Mesendoderm (in vitro differentiated cells): Measurements from ENCODE around the gene ZEB2.

Experiments used
- DNase-seq: peaks from one replicate; pipeline ENCODE4 v3.0.0; 2013
- H2AK5ac ChIP-seq: 2 replicates; pipeline ENCODE4 v1.6.1; 2013; ENCODE audit warnings: low read length, inconsistent platforms
- H2BK120ac ChIP-seq: 2 replicates; pipeline ENCODE4 v1.6.1; 2013; ENCODE audit warnings: low read depth, mild to moderate bottlenecking, low read length, moderate library complexity, mixed read lengths
- H2BK15ac ChIP-seq: replicated peaks from 2 replicates; pipeline ENCODE4 v1.6.1; 2013; ENCODE audit warnings: low read depth, mild to moderate bottlenecking, moderate library complexity
- H2BK5ac ChIP-seq: 2 replicates; pipeline ENCODE4 v1.6.1; 2013; ENCODE audit warnings: low read length, inconsistent platforms
- H3K18ac ChIP-seq: 2 replicates; pipeline ENCODE4 v1.6.1; 2013; ENCODE audit warnings: mild to moderate bottlenecking, low read length, mixed read lengths
- H3K23ac ChIP-seq: one replicate; pipeline ENCODE4 v1.6.1; 2013; ENCODE audit warnings: low read length
- H3K27ac ChIP-seq: 2 replicates; pipeline ENCODE4 v1.5.1; 2013; ENCODE audit warnings: low read depth, mild to moderate bottlenecking, inconsistent platforms, low read length, moderate library complexity
- H3K27me3 ChIP-seq: 2 replicates; pipeline ENCODE4 v1.6.1; 2013; ENCODE audit warnings: low read length, control low read depth, mild to moderate bottlenecking, inconsistent platforms; ENCODE audit not compliant: insufficient read depth, poor library complexity
- H3K36me3 ChIP-seq: 2 replicates; pipeline ENCODE4 v1.6.1; 2013; ENCODE audit warnings: low read length, inconsistent platforms; ENCODE audit not compliant: control insufficient read depth, insufficient read depth
- H3K4ac ChIP-seq: one replicate; pipeline ENCODE4 v1.6.1; 2013; ENCODE audit warnings: low read depth, mild to moderate bottlenecking, low read length, moderate library complexity
- H3K4me1 ChIP-seq: 2 replicates; pipeline ENCODE4 v1.6.1; 2013; ENCODE audit warnings: low read depth, low read length, inconsistent platforms; ENCODE audit not compliant: control insufficient read depth
- H3K4me2 ChIP-seq: 2 replicates; pipeline ENCODE4 v1.6.1; 2013; ENCODE audit warnings: low read length
- H3K4me3 ChIP-seq: 2 replicates; pipeline ENCODE4 v1.5.1; 2013; ENCODE audit warnings: mild to moderate bottlenecking, low read length
- H3K56ac ChIP-seq: one replicate; pipeline ENCODE4 v1.6.1; 2013; ENCODE audit warnings: low read length
- H3K79me1 ChIP-seq: 2 replicates; pipeline ENCODE4 v1.6.1; 2013; ENCODE audit warnings: low read length, inconsistent platforms
- H3K79me2 ChIP-seq: 2 replicates; pipeline ENCODE4 v1.6.1; 2013; ENCODE audit warnings: mild to moderate bottlenecking, low read length; ENCODE audit not compliant: control insufficient read depth, insufficient read depth
- H3K9ac ChIP-seq: 2 replicates; pipeline ENCODE4 v1.6.1; 2013; ENCODE audit warnings: low read length, inconsistent platforms
- H4K5ac ChIP-seq: one replicate; pipeline ENCODE4 v1.6.1; 2013; ENCODE audit warnings: low read length
- H4K8ac ChIP-seq: one replicate; pipeline ENCODE4 v1.6.1; 2013; ENCODE audit warnings: low read depth, mild to moderate bottlenecking, control low read depth, low read length, moderate library complexity
- WGBS: extraction: QIAGEN DNeasy Blood & Tissue Kit; methylation state at CpG from one replicate; pipeline ENCODE4 v1.1.7; 2013; ENCODE audit warnings: low lambda C conversion rate, missing lambda C conversion rate; ENCODE audit not compliant: insufficient coverage; ENCODE audit errors: extremely low coverage; 5-methylcytosine and 5-hydroxymethylcytosine counted together

Gene ZEB2

DNA sequence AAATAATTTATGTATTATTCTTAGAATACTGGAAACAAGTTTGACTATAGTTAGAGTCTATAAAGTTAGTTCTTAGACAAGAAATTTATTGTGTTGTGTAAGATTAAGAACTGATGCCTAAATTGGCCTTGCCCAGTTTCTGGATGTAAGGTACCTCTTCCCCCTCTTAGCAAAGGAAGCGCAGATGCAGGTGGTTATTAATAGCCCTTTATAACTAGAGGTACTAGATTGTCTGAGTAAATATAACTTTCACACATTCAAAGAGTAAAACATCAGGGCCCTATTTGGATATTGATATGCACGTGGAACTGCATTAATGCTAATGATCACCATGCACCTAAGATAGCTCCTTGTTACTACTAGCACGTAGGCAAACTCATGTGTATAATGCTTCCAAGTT lies 100.7 kb downstream of the ZEB2 start:
- Histone ChIP-seq H2BK120ac (no peak overlapping the region), H4K8ac (no peak overlapping the region), H3K18ac (no peak overlapping the region), H3K4me3 (no peak overlapping the region), H3K23ac (no peak overlapping the region), H3K27ac (no peak overlapping the region), H4K5ac (no peak overlapping the region), H3K4me1 (no peaks in the 10 kb centered on the region), H3K79me2 (no peaks in the 10 kb centered on the region), H3K79me1 (no peaks in the 10 kb centered on the region), H2BK15ac (no peak overlapping the region), H3K36me3 (no peaks in the 10 kb centered on the region), H3K56ac (no peak overlapping the region), H3K9ac (no peak overlapping the region), H3K4ac (no peak overlapping the region), H2BK5ac (no peak overlapping the region), H3K27me3 (no peaks in the 10 kb centered on the region), H3K4me2 (no peak overlapping the region), H2AK5ac (no peak overlapping the region)
- DNase-seq = no peak
- WGBS = no CpG with 5 or more reads among the region's 3 CpGs

DNA sequence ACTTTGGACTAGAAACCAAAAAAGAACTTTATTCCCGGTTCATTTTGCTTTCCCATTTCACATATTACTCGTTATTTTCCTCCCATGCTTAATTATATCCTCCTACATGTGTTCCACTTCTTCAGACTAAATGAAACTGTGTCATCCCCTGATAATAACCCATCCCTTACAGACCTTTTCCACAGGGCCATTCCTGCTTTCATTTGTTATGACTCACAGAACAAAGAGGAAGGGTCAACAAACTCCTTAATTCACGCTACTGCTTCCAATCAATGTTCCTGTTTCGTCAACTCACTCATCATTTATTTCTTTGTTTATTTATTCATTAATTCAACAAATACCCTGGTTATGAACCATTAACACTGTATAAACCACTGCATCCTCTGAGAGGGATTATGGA lies 104.5 kb downstream of the ZEB2 start:
- no peak overlapping the region for H3K9ac ChIP-seq
- H3K27me3 ChIP-seq = no peaks in the 10 kb centered on the region
- H3K56ac ChIP-seq = no peak overlapping the region
- H3K4me3 ChIP-seq = no peak overlapping the region
- H3K36me3 ChIP-seq = no peaks in the 10 kb centered on the region
- H2AK5ac ChIP-seq = no peak overlapping the region
- H3K79me2 ChIP-seq = no peaks in the 10 kb centered on the region
- H3K4me1 ChIP-seq = no peaks in the 10 kb centered on the region
- no peaks in the 10 kb centered on the region for H3K79me1 ChIP-seq
- H3K23ac ChIP-seq = no peak overlapping the region
- H4K8ac ChIP-seq = no peak overlapping the region
- no peak overlapping the region for H2BK15ac ChIP-seq
- no peak overlapping the region for H2BK5ac ChIP-seq
- no peak overlapping the region for H3K27ac ChIP-seq
- WGBS = no CpG with 5 or more reads among the region's 4 CpGs
- DNase-seq = no peak
- no peak overlapping the region for H4K5ac ChIP-seq
- H2BK120ac ChIP-seq = no peak overlapping the region
- no peak overlapping the region for H3K18ac ChIP-seq
- no peak overlapping the region for H3K4me2 ChIP-seq
- H3K4ac ChIP-seq = no peak overlapping the region

DNA sequence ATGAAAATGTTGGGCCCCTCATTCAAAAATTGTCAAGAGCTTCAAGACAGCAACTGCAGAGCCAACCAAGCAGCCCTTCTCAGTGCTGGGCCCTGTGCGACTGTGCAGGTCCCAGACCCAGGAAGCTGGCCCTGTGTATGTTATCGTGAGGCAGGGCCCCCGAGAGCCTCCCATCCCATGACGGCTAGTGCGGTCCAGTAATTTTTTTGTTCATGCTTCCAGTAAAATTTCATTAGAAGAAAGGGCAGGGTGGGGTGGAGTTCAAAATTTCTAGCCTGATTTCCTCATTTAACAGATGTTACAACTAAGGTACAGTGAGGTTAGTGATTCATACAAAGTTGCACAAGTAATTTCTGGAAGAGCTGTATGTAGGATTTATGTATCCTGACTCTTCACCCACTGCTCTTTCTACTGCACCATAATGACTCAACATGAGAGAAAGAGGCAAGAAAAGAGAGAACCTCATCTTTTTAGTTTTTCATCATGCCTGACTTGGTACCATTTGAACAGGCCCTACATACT lies 105.5 kb downstream of the ZEB2 start:
- Histone ChIP-seq H3K4me1 (no peaks in the 10 kb centered on the region), H3K18ac (no peak overlapping the region), H3K23ac (no peak overlapping the region), H3K4ac (no peak overlapping the region), H2BK5ac (no peak overlapping the region), H3K36me3 (no peaks in the 10 kb centered on the region), H2AK5ac (no peak overlapping the region), H2BK15ac (no peak overlapping the region), H2BK120ac (no peak overlapping the region), H3K9ac (no peak overlapping the region), H3K4me2 (no peak overlapping the region), H3K56ac (no peak overlapping the region), H4K8ac (no peak overlapping the region), H3K79me2 (no peaks in the 10 kb centered on the region), H4K5ac (no peak overlapping the region), H3K4me3 (no peak overlapping the region), H3K27ac (no peak overlapping the region), H3K79me1 (no peaks in the 10 kb centered on the region), H3K27me3 (no peaks in the 10 kb centered on the region)
- no peak for DNase-seq
- no CpG with 5 or more reads among the region's 5 CpGs for WGBS

DNA sequence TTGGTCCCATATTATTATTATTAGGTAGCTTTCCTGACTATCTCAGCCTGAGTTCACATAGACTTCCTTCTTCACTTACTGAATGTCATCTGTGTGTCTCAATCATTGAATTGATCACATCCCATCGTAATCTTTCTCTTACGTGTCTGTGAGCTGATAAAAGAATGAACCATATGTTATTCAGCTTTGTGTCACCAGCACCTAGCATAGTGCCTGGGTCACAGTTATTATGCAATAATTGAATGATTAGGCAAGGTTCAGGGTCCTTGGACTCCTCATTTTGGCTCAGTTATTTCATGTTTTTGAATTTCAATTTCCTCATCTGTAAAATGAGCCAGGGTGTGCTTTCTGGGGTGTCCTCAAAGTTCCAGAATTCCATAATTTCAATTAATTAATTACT lies 107.2 kb downstream of the ZEB2 start:
- H2BK120ac ChIP-seq = no peak overlapping the region
- no peak overlapping the region for H2AK5ac ChIP-seq
- no peaks in the 10 kb centered on the region for H3K79me1 ChIP-seq
- H3K4me2 ChIP-seq = no peak overlapping the region
- H3K36me3 ChIP-seq = no peaks in the 10 kb centered on the region
- no peak overlapping the region for H3K4ac ChIP-seq
- no peaks in the 10 kb centered on the region for H3K79me2 ChIP-seq
- no peak overlapping the region for H4K8ac ChIP-seq
- no peak overlapping the region for H4K5ac ChIP-seq
- no peak overlapping the region for H3K18ac ChIP-seq
- H3K56ac ChIP-seq = no peak overlapping the region
- no peak overlapping the region for H3K4me3 ChIP-seq
- H2BK15ac ChIP-seq = no peak overlapping the region
- H3K27me3 ChIP-seq = no peaks in the 10 kb centered on the region
- no CpG with 5 or more reads among the region's 2 CpGs for WGBS
- DNase-seq = no peak
- no peak overlapping the region for H3K23ac ChIP-seq
- H2BK5ac ChIP-seq = no peak overlapping the region
- no peak overlapping the region for H3K27ac ChIP-seq
- no peaks in the 10 kb centered on the region for H3K4me1 ChIP-seq
- no peak overlapping the region for H3K9ac ChIP-seq

DNA sequence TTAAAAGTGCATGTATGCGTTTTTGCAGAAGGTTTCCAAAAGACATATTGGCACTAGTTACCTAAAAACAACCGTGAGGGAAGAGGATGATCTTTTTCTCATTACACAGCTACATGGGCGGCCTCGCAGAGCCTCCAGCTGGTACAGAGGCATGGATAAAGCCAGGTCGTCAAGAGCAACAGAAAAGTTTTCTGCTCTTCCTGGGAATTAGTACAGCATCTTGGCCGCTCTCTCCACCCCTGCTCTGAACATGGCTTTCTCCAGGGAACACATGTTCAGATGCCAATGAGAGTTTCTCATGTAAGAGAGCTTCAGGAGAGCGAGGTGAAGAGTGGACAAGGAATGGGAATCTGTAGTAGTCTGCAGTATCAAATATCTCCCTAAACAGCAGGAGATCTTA lies 108.4 kb downstream of the ZEB2 start:
- H3K79me2 ChIP-seq = no peaks in the 10 kb centered on the region
- no peak for DNase-seq
- no peak overlapping the region for H2BK15ac ChIP-seq
- H2BK5ac ChIP-seq = no peak overlapping the region
- no peaks in the 10 kb centered on the region for H3K27me3 ChIP-seq
- H3K79me1 ChIP-seq = no peaks in the 10 kb centered on the region
- no peak overlapping the region for H3K4me2 ChIP-seq
- no peak overlapping the region for H3K4me3 ChIP-seq
- no peak overlapping the region for H3K23ac ChIP-seq
- H3K27ac ChIP-seq = no peak overlapping the region
- no peak overlapping the region for H4K8ac ChIP-seq
- H4K5ac ChIP-seq = no peak overlapping the region
- H3K4me1 ChIP-seq = no peaks in the 10 kb centered on the region
- no peak overlapping the region for H2BK120ac ChIP-seq
- no peak overlapping the region for H3K18ac ChIP-seq
- no peak overlapping the region for H3K56ac ChIP-seq
- no peak overlapping the region for H3K4ac ChIP-seq
- no peaks in the 10 kb centered on the region for H3K36me3 ChIP-seq
- no CpG with 5 or more reads among the region's 7 CpGs for WGBS
- H2AK5ac ChIP-seq = no peak overlapping the region
- H3K9ac ChIP-seq = no peak overlapping the region

DNA sequence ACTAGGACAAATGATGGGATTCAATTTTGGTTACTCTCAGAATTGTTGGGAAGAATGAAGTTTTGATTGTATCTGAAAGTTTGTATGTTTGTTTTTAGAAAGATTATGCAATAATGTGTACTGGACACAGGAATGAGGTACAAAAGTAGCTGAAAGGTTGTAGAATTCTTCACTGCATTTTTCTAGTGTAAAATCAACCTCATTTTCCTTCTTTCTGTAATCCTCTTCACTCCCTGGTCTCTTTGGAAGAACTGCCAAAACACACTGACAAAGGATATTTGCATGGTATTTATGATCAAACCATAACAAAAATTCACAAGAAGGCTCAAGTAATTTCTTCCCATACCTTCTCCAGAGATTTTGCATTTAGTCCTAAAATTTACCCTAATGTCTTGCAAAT lies 110.7 kb downstream of the ZEB2 start:
- no peak overlapping the region for H4K5ac ChIP-seq

More for the DNA sequence above, 110.7 kb downstream of the ZEB2 start:
- no peaks in the 10 kb centered on the region for H3K27me3 ChIP-seq
- H3K4me3 ChIP-seq = no peak overlapping the region
- no peak overlapping the region for H3K23ac ChIP-seq
- no peaks in the 10 kb centered on the region for H3K4me1 ChIP-seq
- no peak overlapping the region for H3K4me2 ChIP-seq
- no peaks in the 10 kb centered on the region for H3K79me2 ChIP-seq
- H3K56ac ChIP-seq = no peak overlapping the region
- H3K36me3 ChIP-seq = no peaks in the 10 kb centered on the region
- no peak overlapping the region for H3K9ac ChIP-seq
- no peaks in the 10 kb centered on the region for H3K79me1 ChIP-seq
- no peak overlapping the region for H3K18ac ChIP-seq
- H2BK15ac ChIP-seq = no peak overlapping the region
- H2AK5ac ChIP-seq = no peak overlapping the region
- no peak overlapping the region for H2BK120ac ChIP-seq
- H3K27ac ChIP-seq = no peak overlapping the region
- DNase-seq = no peak
- H2BK5ac ChIP-seq = no peak overlapping the region
- H4K8ac ChIP-seq = no peak overlapping the region
- H3K4ac ChIP-seq = no peak overlapping the region
